Measurements from ENCODE around the gene SERINC2.

- TF ChIP-seq CTCF (IDR thresholded peaks at IDR 0.05; ENCODE audit: low read length) (no peak), EZH2phosphoT487 (IDR thresholded peaks at IDR 0.05; ENCODE audit: low read length) (no peak)
Observed at GRCh38 chr1:31364561-31365250, 48.3 kb upstream of the SERINC2 start.
